Endodermal cell (in vitro differentiated cells): ENCODE results near the gene PRKCE. TPM values are rescaled to one million over a fixed set of nuclear protein-coding genes. Genes with fewer than 3 reads are reported as not detected.

ENCODE experiments used
- DNase-seq: peaks from one replicate; pipeline ENCODE4 v3.0.0-alpha.2; 2017
- H3K27ac ChIP-seq: 2 replicates; pipeline ENCODE4 v1.5.1; 2013; ENCODE audit warnings: mild to moderate bottlenecking, low read depth, low read length, moderate library complexity
- H3K27me3 ChIP-seq: 2 replicates; pipeline ENCODE4 v1.6.1; 2013; ENCODE audit warnings: mild to moderate bottlenecking, low read length, moderate library complexity; ENCODE audit not compliant: insufficient read depth, control insufficient read depth, poor library complexity, severe bottlenecking
- H3K36me3 ChIP-seq: 2 replicates; pipeline ENCODE4 v1.7.0; 2013; ENCODE audit warnings: mild to moderate bottlenecking, low read length, moderate library complexity; ENCODE audit not compliant: control insufficient read depth, insufficient read depth
- H3K4me1 ChIP-seq: one replicate; pipeline ENCODE4 v1.7.0; 2013; ENCODE audit warnings: low read length; ENCODE audit not compliant: control insufficient read depth, insufficient read depth
- H3K4me3 ChIP-seq: 2 replicates; pipeline ENCODE4 v1.5.1; 2013; ENCODE audit warnings: mild to moderate bottlenecking, low read length, moderate library complexity
- H3K9ac ChIP-seq: 2 replicates; pipeline ENCODE4 v1.6.1; 2013; ENCODE audit warnings: mild to moderate bottlenecking, low read length, moderate library complexity; ENCODE audit not compliant: poor library complexity, severe bottlenecking; ENCODE audit errors: extremely low read depth
- H3K9me3 ChIP-seq: 2 replicates; pipeline ENCODE4 v1.6.1; 2013; ENCODE audit warnings: mild to moderate bottlenecking, low read length, moderate library complexity; ENCODE audit not compliant: control insufficient read depth
- H3K27ac Mint-ChIP-seq: 2 replicates; pipeline ENCODE4 v1.8.0; 2020; ENCODE audit warnings: mixed read lengths
- H3K27me3 Mint-ChIP-seq: 2 replicates; pipeline ENCODE4 v1.8.0; 2021; ENCODE audit warnings: mild to moderate bottlenecking, mixed read lengths; ENCODE audit not compliant: insufficient read depth
- H3K36me3 Mint-ChIP-seq: 2 replicates; pipeline ENCODE4 v1.8.0; 2020; ENCODE audit warnings: low read depth, mixed read lengths
- H3K4me1 Mint-ChIP-seq: 2 replicates; pipeline ENCODE4 v1.8.0; 2020; ENCODE audit warnings: mixed read lengths
- H3K4me3 Mint-ChIP-seq: 2 replicates; pipeline ENCODE4 v1.8.0; 2020; ENCODE audit warnings: mild to moderate bottlenecking, moderate library complexity, mixed read lengths
- H3K9me3 Mint-ChIP-seq: 2 replicates; pipeline ENCODE4 v1.8.0; 2020; ENCODE audit warnings: mild to moderate bottlenecking, mixed read lengths
- WGBS, 2 experiments: methylation state at CpG; one replicate each; pipeline versions ENCODE4 v1.1.5 to v1.1.7; 2013; ENCODE audit warnings: missing lambda C conversion rate in 2 of 2, mixed read lengths in 1 of 2; ENCODE audit not compliant: insufficient coverage in 1 of 2, insufficient read length in 1 of 2; 5-methylcytosine and 5-hydroxymethylcytosine counted together
- total RNA-seq, 2 donors: library from RNA; stranded (reverse); fragmentation: NEBNext Ultra II Directional in 1 of 2; extraction: Animal tissue kit (Norgen Biotek cat#: 25700) in 1 of 2; gene quantifications; 2 replicates in 1 of 2; 3 replicates in 1 of 2; pipeline ENCODE4 v1.2.1, GENCODE V29; 2021
- TF ChIP-seq, protein P1 (sequence below): fragments of 200-600 bp; sonication (generic); conservative IDR thresholded peaks from 2 replicates; pipeline ENCODE4 v1.5.0; 2021; ENCODE audit warnings: antibody characterized with exemption, mild to moderate bottlenecking

The PRKCE gene
- total RNA-seq, 2 donors from 2014 or later: 1.4 to 1.7 TPM

DNA sequence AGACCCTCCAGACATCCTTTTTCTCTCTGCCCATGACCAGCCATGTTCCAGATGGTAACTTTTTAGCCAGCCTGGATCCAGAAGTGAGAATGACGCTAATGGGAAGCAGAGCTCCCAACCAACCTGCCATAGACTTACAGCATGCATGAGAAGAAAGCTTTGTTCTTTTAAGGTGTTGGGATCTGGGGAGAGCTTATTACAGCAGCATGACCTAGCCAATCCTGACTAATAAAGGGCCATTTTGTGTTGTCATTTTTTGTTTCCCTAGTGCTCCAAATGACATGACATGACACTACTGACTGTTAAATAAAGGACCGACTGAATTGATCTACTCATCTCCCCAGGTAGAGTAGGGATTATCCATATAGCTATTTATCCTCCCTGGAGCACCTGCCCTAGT, 5.2 kb upstream of the PRKCE start:
- H3K4me3 ChIP-seq: no peak overlapping the region
- H3K9me3 Mint-ChIP-seq: no peaks in the 10 kb centered on the region
- H3K36me3 Mint-ChIP-seq: no peaks in the 10 kb centered on the region
- no peaks in the 10 kb centered on the region for H3K9me3 ChIP-seq
- H3K4me1 Mint-ChIP-seq: no peaks in the 10 kb centered on the region
- no peak overlapping the region for H3K4me3 Mint-ChIP-seq
- TF ChIP-seq, protein P1, sequence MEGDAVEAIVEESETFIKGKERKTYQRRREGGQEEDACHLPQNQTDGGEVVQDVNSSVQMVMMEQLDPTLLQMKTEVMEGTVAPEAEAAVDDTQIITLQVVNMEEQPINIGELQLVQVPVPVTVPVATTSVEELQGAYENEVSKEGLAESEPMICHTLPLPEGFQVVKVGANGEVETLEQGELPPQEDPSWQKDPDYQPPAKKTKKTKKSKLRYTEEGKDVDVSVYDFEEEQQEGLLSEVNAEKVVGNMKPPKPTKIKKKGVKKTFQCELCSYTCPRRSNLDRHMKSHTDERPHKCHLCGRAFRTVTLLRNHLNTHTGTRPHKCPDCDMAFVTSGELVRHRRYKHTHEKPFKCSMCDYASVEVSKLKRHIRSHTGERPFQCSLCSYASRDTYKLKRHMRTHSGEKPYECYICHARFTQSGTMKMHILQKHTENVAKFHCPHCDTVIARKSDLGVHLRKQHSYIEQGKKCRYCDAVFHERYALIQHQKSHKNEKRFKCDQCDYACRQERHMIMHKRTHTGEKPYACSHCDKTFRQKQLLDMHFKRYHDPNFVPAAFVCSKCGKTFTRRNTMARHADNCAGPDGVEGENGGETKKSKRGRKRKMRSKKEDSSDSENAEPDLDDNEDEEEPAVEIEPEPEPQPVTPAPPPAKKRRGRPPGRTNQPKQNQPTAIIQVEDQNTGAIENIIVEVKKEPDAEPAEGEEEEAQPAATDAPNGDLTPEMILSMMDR: no peak
- peaks cover 79% of the 10 kb centered on the region for H3K27me3 Mint-ChIP-seq
- no peak overlapping the region for H3K27ac ChIP-seq
- H3K36me3 ChIP-seq: no peaks in the 10 kb centered on the region
- peaks cover 73% of the 10 kb centered on the region for H3K27me3 ChIP-seq
- no peak for DNase-seq
- H3K9ac ChIP-seq: no peak overlapping the region
- no peak overlapping the region for H3K27ac Mint-ChIP-seq
- no peaks in the 10 kb centered on the region for H3K4me1 ChIP-seq
- WGBS, 2 experiments: 83 to 100% methylated on average over 2 of the region's 2 CpGs

DNA sequence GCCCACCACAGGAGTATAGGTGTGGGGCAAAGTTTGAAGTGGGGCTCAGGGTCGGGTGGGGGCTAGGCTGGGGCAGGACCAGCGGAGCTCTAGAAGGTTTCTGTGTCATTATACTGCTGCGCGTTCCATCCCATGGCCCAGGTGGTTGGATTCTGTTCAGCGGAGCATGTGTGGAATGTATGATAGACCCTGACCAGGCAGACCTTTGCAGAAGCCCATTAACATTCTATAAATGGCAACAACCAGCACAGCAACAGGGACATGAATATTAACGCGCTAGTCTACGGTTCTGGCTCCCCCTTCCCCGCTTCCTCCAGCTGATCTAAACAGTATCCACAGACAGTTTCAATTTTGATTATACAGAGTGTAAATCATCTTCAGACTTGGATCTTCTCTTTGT, 4.1 kb upstream of the PRKCE start:
- Histone ChIP-seq H3K9me3 (no peaks in the 10 kb centered on the region), H3K27ac (no peak overlapping the region), H3K27me3 (peaks cover 78% of the 10 kb centered on the region), H3K4me3 (no peak overlapping the region), H3K9ac (no peak overlapping the region), H3K4me1 (no peaks in the 10 kb centered on the region), H3K36me3 (no peaks in the 10 kb centered on the region)
- 87 to 96% methylated on average over 4 to 9 of the region's 9 CpGs for WGBS, 2 experiments
- TF ChIP-seq, protein P1: no peak
- H3K9me3 Mint-ChIP-seq: no peaks in the 10 kb centered on the region
- H3K27me3 Mint-ChIP-seq: peaks cover 78% of the 10 kb centered on the region
- no peak overlapping the region for H3K27ac Mint-ChIP-seq
- DNase-seq: no peak
- H3K36me3 Mint-ChIP-seq: no peaks in the 10 kb centered on the region
- no peak overlapping the region for H3K4me3 Mint-ChIP-seq
- peaks cover 5% of the 10 kb centered on the region for H3K4me1 Mint-ChIP-seq

GRCh38 chr2:45647986-45648520, 3.4 kb upstream of the PRKCE start:
- no peak overlapping the region for H3K9ac ChIP-seq
- peaks cover 78% of the 10 kb centered on the region for H3K27me3 ChIP-seq
- H3K9me3 ChIP-seq: no peaks in the 10 kb centered on the region
- no peaks in the 10 kb centered on the region for H3K36me3 Mint-ChIP-seq
- H3K27ac Mint-ChIP-seq: no peak overlapping the region
- no peak for DNase-seq
- H3K4me1 Mint-ChIP-seq: peaks cover 9% of the 10 kb centered on the region
- peaks cover 78% of the 10 kb centered on the region for H3K27me3 Mint-ChIP-seq
- no peak overlapping the region for H3K27ac ChIP-seq
- 91 to 100% methylated on average over 1 to 3 of the region's 3 CpGs for WGBS, 2 experiments
- no peaks in the 10 kb centered on the region for H3K36me3 ChIP-seq
- H3K9me3 Mint-ChIP-seq: no peaks in the 10 kb centered on the region
- H3K4me3 ChIP-seq: no peak overlapping the region
- H3K4me1 ChIP-seq: no peaks in the 10 kb centered on the region
- TF ChIP-seq, protein P1: no peak
- H3K4me3 Mint-ChIP-seq: no peak overlapping the region
